GM12878 (cell line): Measurements from ENCODE around the gene PTPN20. TPM values are rescaled to one million over a fixed set of nuclear protein-coding genes. Genes with fewer than 3 reads are reported as not detected.

Experiments
- ATAC-seq: fragments of 200-7000 bp; cut with Tn5 transposase; 3 replicates; pipeline ENCODE4 v1.9.1; 2020; ENCODE audit warnings: mild to moderate bottlenecking, moderate library complexity
- BruUV-seq: library from RNA; stranded (reverse); fragments of 400-500 nt; replicated peaks from 2 replicates; lab custom pipeline; 2021; lab: Mats Ljungman, UMichigan
- CTCF ChIA-PET: fragments of 300-600 bp; sonication (Branson Sonifier 250); formaldehyde crosslinking; extraction: SDS; loops from one replicate; lab custom pipeline; 2021; ENCODE audit warnings: inconsistent platforms; lab: Yijun Ruan, JAX
- POLR2A ChIA-PET: fragments of 350-600 bp; formaldehyde crosslinking; extraction: SDS; loops from one replicate; lab custom pipeline; 2021; ENCODE audit warnings: inconsistent platforms; lab: Charles Lee
- RAD21 ChIA-PET: fragments of 300-600 bp; sonication (Branson Sonifier 250); formaldehyde crosslinking; loops from one replicate; lab custom pipeline; 2023; ENCODE audit warnings: antibody characterized with exemption; ENCODE audit not compliant: unreplicated experiment; lab: Charles Lee
- SMC1A ChIA-PET: fragments of 300-600 bp; sonication (Branson Sonifier 250); formaldehyde crosslinking; loops from one replicate; lab custom pipeline; 2023; ENCODE audit not compliant: unreplicated experiment, uncharacterized antibody; lab: Charles Lee
- DNase-seq: peaks from one replicate; pipeline ENCODE4 v3.0.0-alpha.2; 2011; ENCODE audit warnings: low read depth, low spot score
- FAIRE-seq: peaks from 3 replicates; lab custom pipeline; 2011; peaks lifted over from hg19 to GRCh38; lab: Jason Lieb, UNC
- H2AFZ ChIP-seq: 2 replicates; pipeline ENCODE4 v1.6.0; 2011; ENCODE audit warnings: low read depth, low read length, control low read depth; ENCODE audit not compliant: control insufficient read depth
- H3K27ac ChIP-seq: 2 replicates; pipeline ENCODE4 v1.5.1; 2011; ENCODE audit warnings: control low read depth; ENCODE audit not compliant: control insufficient read depth, insufficient read depth
- H3K27me3 ChIP-seq, 2 experiments: replicated peaks in 1 of 2; 2 replicates each; pipeline versions ENCODE4 v1.6.0 to v1.6.1; 2011; ENCODE audit warnings: low read length in 1 of 2; ENCODE audit not compliant: control insufficient read depth in 2 of 2, insufficient read depth in 2 of 2
- H3K36me3 ChIP-seq, 2 experiments: 2 replicates each; pipeline ENCODE4 v1.5.1; 2011; ENCODE audit warnings: low read length in 1 of 2; ENCODE audit not compliant: control insufficient read depth in 2 of 2, insufficient read depth in 2 of 2
- H3K4me1 ChIP-seq: 2 replicates; pipeline ENCODE4 v1.6.1; 2011; ENCODE audit warnings: mild to moderate bottlenecking, low read length, moderate library complexity, mixed read lengths; ENCODE audit not compliant: control insufficient read depth, insufficient read depth
- H3K4me2 ChIP-seq: 2 replicates; pipeline ENCODE4 v1.6.0; 2011; ENCODE audit warnings: control low read depth; ENCODE audit not compliant: control insufficient read depth, insufficient read depth
- H3K4me3 ChIP-seq: fragments of 200-600 bp; sonication (generic); 2 replicates; pipeline ENCODE4 v1.5.1; 2016
- H3K79me2 ChIP-seq: 2 replicates; pipeline ENCODE4 v1.6.0; 2011; ENCODE audit warnings: low read length; ENCODE audit not compliant: control insufficient read depth, insufficient read depth
- H3K9ac ChIP-seq: 2 replicates; pipeline ENCODE4 v1.8.0; 2011; ENCODE audit warnings: low read length, control low read depth, mixed read lengths; ENCODE audit not compliant: control insufficient read depth, insufficient read depth
- H3K9me3 ChIP-seq: replicated peaks from 3 replicates; pipeline ENCODE4 v1.5.1; 2011; ENCODE audit warnings: mild to moderate bottlenecking, low read length; ENCODE audit not compliant: control insufficient read depth, insufficient read depth
- H4K20me1 ChIP-seq: 2 replicates; pipeline ENCODE4 v1.6.0; 2011; ENCODE audit not compliant: control insufficient read depth, insufficient read depth
- ASH2L ChIP-seq: fragments of 300-600, 200-600 bp; sonication (generic); IDR thresholded peaks from 2 replicates; pipeline ENCODE4 v1.6.1; 2017; ENCODE audit warnings: low read depth, mild to moderate bottlenecking, borderline replicate concordance
- BCLAF1 ChIP-seq: fragments of 450-650 bp; IDR thresholded peaks from 2 replicates; pipeline ENCODE4 v1.6.1; 2017; ENCODE audit warnings: antibody characterized with exemption, mild to moderate bottlenecking, moderate library complexity
- BHLHE40 ChIP-seq, 2 experiments: fragments of 450-650 bp in 1 of 2; IDR thresholded peaks; 2 replicates each; pipeline ENCODE4 v1.6.1; 2011 to 2017; ENCODE audit warnings: low read depth in 2 of 2, borderline replicate concordance in 1 of 2, improper control_type of control experiment in 1 of 2, low read length in 1 of 2, mild to moderate bottlenecking in 1 of 2
- BRCA1 ChIP-seq: IDR thresholded peaks from 2 replicates; pipeline ENCODE4 v1.6.1; 2011; ENCODE audit warnings: low read depth, low read length, improper control_type of control experiment
- CHD1 ChIP-seq: IDR thresholded peaks from 2 replicates; pipeline ENCODE4 v1.6.1; 2012; ENCODE audit warnings: low read depth, low read length, improper control_type of control experiment
- FOXK2 ChIP-seq: fragments of 450-650 bp; IDR thresholded peaks from 2 replicates; pipeline ENCODE4 v1.6.1; 2017; ENCODE audit warnings: mild to moderate bottlenecking, moderate library complexity
- IKZF1 ChIP-seq: fragments of 450-650 bp; conservative IDR thresholded peaks from 2 replicates; pipeline ENCODE4 v1.6.1; 2017; ENCODE audit warnings: antibody characterized with exemption, mild to moderate bottlenecking
- MEF2B ChIP-seq: fragments of 450-650 bp; IDR thresholded peaks from 2 replicates; pipeline ENCODE4 v1.6.1; 2018; ENCODE audit warnings: mild to moderate bottlenecking, moderate library complexity; ENCODE audit not compliant: partially characterized antibody, poor library complexity, severe bottlenecking
- NFXL1 ChIP-seq: fragments of 450-650 bp; IDR thresholded peaks from 2 replicates; pipeline ENCODE4 v1.6.1; 2017; ENCODE audit warnings: antibody characterized with exemption, mild to moderate bottlenecking, borderline replicate concordance
- RB1 ChIP-seq: fragments of 450-650 bp; formaldehyde crosslinking; IDR thresholded peaks from 2 replicates; pipeline ENCODE4 v1.6.1; 2017; ENCODE audit warnings: mild to moderate bottlenecking, borderline replicate concordance
- RBBP5 ChIP-seq: fragments of 200-600 bp; sonication (generic); conservative IDR thresholded peaks from 2 replicates; pipeline ENCODE4 v1.6.1; 2016
- STAT3 ChIP-seq: IDR thresholded peaks from 2 replicates; pipeline ENCODE4 v1.6.1; 2011; ENCODE audit warnings: low read depth, low read length, improper control_type of control experiment
- SUPT20H ChIP-seq: IDR thresholded peaks from 2 replicates; pipeline ENCODE4 v1.6.1; 2011; ENCODE audit warnings: low read depth, mild to moderate bottlenecking, low read length, moderate library complexity, borderline replicate concordance; ENCODE audit not compliant: control insufficient read depth
- TBL1XR1 ChIP-seq: IDR thresholded peaks from 2 replicates; pipeline ENCODE4 v1.6.1; 2012; ENCODE audit warnings: low read depth, low read length, improper control_type of control experiment
- TCF12 ChIP-seq: IDR thresholded peaks from 2 replicates; pipeline ENCODE4 v1.6.1; 2011; ENCODE audit warnings: low read depth, mild to moderate bottlenecking, low read length
- TCF7 ChIP-seq: IDR thresholded peaks from 2 replicates; pipeline ENCODE4 v1.6.1; 2014; ENCODE audit warnings: antibody characterized with exemption, borderline replicate concordance
- YY1 ChIP-seq: IDR thresholded peaks from 2 replicates; pipeline ENCODE4 v1.6.1; 2011; ENCODE audit warnings: low read depth, mild to moderate bottlenecking, low read length
- ZBED1 ChIP-seq: IDR thresholded peaks from 2 replicates; pipeline ENCODE4 v1.6.1; 2016; ENCODE audit warnings: borderline replicate concordance
- WGBS: methylation state at CpG from one replicate; pipeline ENCODE4 v1.1.6; 2016; ENCODE audit warnings: low lambda C conversion rate; ENCODE audit not compliant: insufficient replicate concordance, insufficient coverage; ENCODE audit errors: missing lambda C conversion rate; 5-methylcytosine and 5-hydroxymethylcytosine counted together
- in situ Hi-C: fragments of 300-500 bp; cut with MboI; formaldehyde crosslinking; loops from 9 replicates; pipeline ENCODE4 v1.14.3; 2018; ENCODE audit warnings: mixed read lengths
- intact Hi-C: fragments of 100-400 bp; cut with micrococcal nuclease; formaldehyde crosslinking; loops from one replicate; pipeline ENCODE4 v1.14.2; 2022; ENCODE audit not compliant: unreplicated experiment
- polyA plus RNA-seq, 11 experiments: library from polyadenylated mRNA; depleted of rRNA in 4 of 11; unstranded in 6 of 11; stranded (reverse) in 5 of 11; fragments of >200 nt; fragmentation: Nextera tagmentation in 4 of 11; fragmentation: Illumina TruSeq in 1 of 11; extraction: Ambion mirVana in 4 of 11; extraction: Trizol in 1 of 11; gene quantifications; 1 replicate in 1 of 11; 2 replicates in 10 of 11; pipeline versions ENCODE4 v1.2.1 to v1.2.3, GENCODE V29; 2011 to 2016; ENCODE audit warnings: inconsistent platforms in 2 of 11, missing spikeins in 2 of 11, low read depth in 1 of 11
- total RNA-seq, 4 experiments: library from RNA; depleted of rRNA in 3 of 4; stranded (reverse); fragments of >200 nt in 3 of 4; fragmentation: Illumina TruSeq in 1 of 4; extraction: Trizol in 1 of 4; gene quantifications; 2 replicates each; pipeline versions ENCODE4 v1.2.1 to v1.2.3, GENCODE V29; 2013 to 2021

PTPN20 gene
- total and polyA plus RNA-seq, 10 of the 15 experiments (the other 5 are each of a cell fraction or from before 2014, with no cell fraction given): 0.04 to 3.4 (median 0.10) TPM; not detected in 4

GRCh38 chr10:46999217-46999616 lies 88.0 kb downstream of the PTPN20 start:
- RAD21 ChIA-PET: no interaction called here
- intact Hi-C loops (loop anchor here (5.0 kb wide), 1 partner anchor 313 kb away; no protein-coding TSS in a partner anchor), in situ Hi-C loops (no loop called here)
- Histone ChIP-seq H3K36me3 (no peaks in the 10 kb centered on the region), H3K4me1 (no peaks in the 10 kb centered on the region), H3K9ac (no peak overlapping the region), H3K27me3 (no peaks in the 10 kb centered on the region; a peak in 1 of 4 replicates), H2AFZ (no peak overlapping the region), H3K4me2 (no peak overlapping the region), H4K20me1 (no peaks in the 10 kb centered on the region), H3K9me3 (no peaks in the 10 kb centered on the region), H3K4me3 (no peak overlapping the region), H3K79me2 (no peaks in the 10 kb centered on the region), H3K27ac (no peak overlapping the region)
- ATAC-seq (no peak), DNase-seq (no peak), FAIRE-seq (no peak)
- no peak for TF ChIP-seq STAT3
- TF ChIP-seq TCF7: no peak
- TF ChIP-seq CHD1: no peak
- TF ChIP-seq FOXK2: no peak
- no peak for TF ChIP-seq BRCA1
- no peak for TF ChIP-seq ZBED1
- no peak for TF ChIP-seq YY1
- no peak for TF ChIP-seq RB1
- no peak for TF ChIP-seq NFXL1
- CTCF ChIA-PET: interaction anchor here (1.3 kb wide), 1 partner anchor 312 kb away, joined by 4 read pairs; no protein-coding TSS in a partner anchor
- SMC1A ChIA-PET: interaction anchor here (0.8 kb wide), 1 partner anchor 49 kb away, joined by 5 read pairs; no protein-coding TSS in a partner anchor
- no TSS peak for BruUV-seq
- 0% methylated on average over 3 of the region's 3 CpGs for WGBS
- POLR2A ChIA-PET: no interaction called here

GRCh38 chr10:47008769-47009168 lies 97.5 kb downstream of the PTPN20 start:
- BruUV-seq: no TSS peak
- WGBS: 47% methylated on average over 2 of the region's 2 CpGs
- intact Hi-C loops (loop anchor here (10.0 kb wide), 1 partner anchor 46 kb away; no protein-coding TSS in a partner anchor), in situ Hi-C loops (no loop called here)
- no peak overlapping the region for H3K27ac ChIP-seq
- ChIA-PET SMC1A (no interaction called here), RAD21 (no interaction called here), CTCF (no interaction called here), POLR2A (no interaction called here)
- ATAC-seq: no peak
- no peaks in the 10 kb centered on the region for H3K79me2 ChIP-seq
- H4K20me1 ChIP-seq: no peaks in the 10 kb centered on the region
- no peak for FAIRE-seq
- no peaks in the 10 kb centered on the region; a peak in 1 of 4 replicates for H3K27me3 ChIP-seq
- H2AFZ ChIP-seq: no peak overlapping the region
- H3K4me1 ChIP-seq: no peaks in the 10 kb centered on the region
- H3K9me3 ChIP-seq: no peaks in the 10 kb centered on the region
- H3K36me3 ChIP-seq: no peaks in the 10 kb centered on the region
- H3K9ac ChIP-seq: no peak overlapping the region
- H3K4me2 ChIP-seq: no peak overlapping the region
- DNase-seq: no peak
- no peak overlapping the region for H3K4me3 ChIP-seq
- no peak for TF ChIP-seq SUPT20H
- TF ChIP-seq TCF12: no peak
- no peak for TF ChIP-seq MEF2B
- TF ChIP-seq BHLHE40 (IDR thresholded peaks at IDR 0.05; ENCODE audit: borderline replicate concordance in 1 of 2, low read depth in 2 of 2, low read length in 1 of 2): no peak
- TF ChIP-seq IKZF1: no peak
- TF ChIP-seq RBBP5: no peak
- TF ChIP-seq BCLAF1: no peak
- no peak for TF ChIP-seq ASH2L
- no peak for TF ChIP-seq TBL1XR1
